Stomach (tissue), 9 donors: ENCODE results near the gene KCNJ16. TPM values are rescaled to one million over a fixed set of nuclear protein-coding genes. Genes with fewer than 3 reads are reported as not detected.

ENCODE experiments used
- DNase-seq, 2 donors: peaks; one replicate each; pipeline versions ENCODE4 v3.0.0 to v3.0.0-alpha.2; 2013 to 2019
- H3K27ac ChIP-seq, 5 donors: fragments of 200-600 bp in 4 of 5; sonication (generic) in 4 of 5; one replicate each; pipeline ENCODE4 v1.5.1; 2013 to 2019; ENCODE audit warnings: mild to moderate bottlenecking in 1 of 5, moderate library complexity in 1 of 5
- H3K27me3 ChIP-seq, 3 donors: fragments of 200-600 bp; sonication (generic); one replicate each; pipeline ENCODE4 v1.5.1; 2017 to 2019; ENCODE audit warnings: mixed run types in 1 of 3
- H3K36me3 ChIP-seq, 4 donors: fragments of 200-600 bp; sonication (generic); 1 replicate in 3 of 4; 2 replicates in 1 of 4; pipeline ENCODE4 v1.5.1; 2016 to 2019
- H3K4me1 ChIP-seq, 4 donors: fragments of 200-600 bp; sonication (generic); one replicate each; pipeline ENCODE4 v1.5.1; 2016 to 2019
- H3K4me3 ChIP-seq, 4 donors: fragments of 200-600 bp; sonication (generic) in 3 of 4; one replicate each; pipeline ENCODE4 v1.5.1; 2016 to 2019; ENCODE audit warnings: mild to moderate bottlenecking in 1 of 4
- H3K9me3 ChIP-seq, 4 donors: fragments of 200-600 bp; sonication (generic); one replicate each; pipeline ENCODE4 v1.5.1; 2016 to 2019
- CTCF ChIP-seq, 7 experiments: fragments of 450-650 bp in 4 of 7; fragments of 200-600 bp in 3 of 7; sonication (generic) in 3 of 7; IDR thresholded peaks; one replicate each; pipeline ENCODE4 v1.5.1; 2016 to 2019; ENCODE audit warnings: antibody characterized with exemption in 7 of 7, control low read depth in 2 of 7, mild to moderate bottlenecking in 1 of 7
- EP300 ChIP-seq: sonication (generic); formaldehyde crosslinking; IDR thresholded peaks from one replicate; pipeline ENCODE4 v1.6.1; 2017; ENCODE audit warnings: antibody characterized with exemption
- POLR2A ChIP-seq, 4 donors: fragments of 450-650 bp; IDR thresholded peaks; one replicate each; pipeline ENCODE4 v1.6.1; 2016; ENCODE audit warnings: antibody characterized with exemption in 4 of 4, control low read depth in 2 of 4, mild to moderate bottlenecking in 1 of 4, moderate library complexity in 1 of 4
- POLR2AphosphoS5 ChIP-seq, 3 donors: sonication (generic); formaldehyde crosslinking; IDR thresholded peaks; one replicate each; pipeline ENCODE4 v1.6.1; 2016; ENCODE audit warnings: antibody characterized with exemption in 3 of 3
- WGBS, 5 donors: extraction: QIAGEN DNeasy Blood & Tissue Kit in 3 of 5; methylation state at CpG; one replicate each; pipeline versions ENCODE4 v1.1.5 to v1.1.7; 2013 to 2018; 5-methylcytosine and 5-hydroxymethylcytosine counted together
- intact Hi-C: fragments of 100-400 bp; cut with DNase I; formaldehyde crosslinking; loops from one replicate; pipeline ENCODE4 v1.15.1; 2023; ENCODE audit warnings: low total_unique reads
- polyA plus RNA-seq, 3 donors: library from polyadenylated mRNA; stranded (reverse); fragments of 200-250 nt; gene quantifications; one replicate each; pipeline ENCODE4 v1.2.3, GENCODE V29; 2013
- total RNA-seq, 5 donors: library from RNA; depleted of rRNA; stranded (reverse); fragments of >200 nt; gene quantifications; one replicate each; pipeline versions ENCODE4 v1.1.0 to v1.2.3, GENCODE V29; 2014 to 2016
- donor health status: healthy with polysubstance abuse.
- donor health status: Bipolar disorder and iron deficiency.
- donor health status: healthy.

KCNJ16 gene
- total and polyA plus RNA-seq, 8 donors: 5.9 to 135 (median 12.9) TPM; not detected in 1

GRCh38 chr17:70091696-70092095 is 16.7 kb downstream of the KCNJ16 start:
- Histone ChIP-seq H3K9me3 (no peaks in the 10 kb centered on the region), H3K27ac (no peak overlapping the region), H3K4me3 (no peak overlapping the region), H3K36me3 (no peaks in the 10 kb centered on the region), H3K4me1 (peaks cover 0 to 32% (median 8%) of the 10 kb centered on the region in 4 donors), H3K27me3 (no peaks in the 10 kb centered on the region)
- intact Hi-C loops: no loop called here
- 2 to 9% (median 3%) methylated on average over 1 of the region's 1 CpG for WGBS, 5 donors
- peak in 1 of 2 donors; percentile 34 for DNase-seq
- TF ChIP-seq CTCF (IDR thresholded peaks at IDR 0.05): no peak
- no peak for TF ChIP-seq POLR2AphosphoS5 (IDR thresholded peaks at IDR 0.05)
- no peak for TF ChIP-seq POLR2A (IDR thresholded peaks at IDR 0.05)
- no peak for TF ChIP-seq EP300

- Histone ChIP-seq H3K27me3 (no peaks in the 10 kb centered on the region), H3K4me1 (peaks cover 0 to 32% (median 8%) of the 10 kb centered on the region in 4 donors), H3K36me3 (no peaks in the 10 kb centered on the region), H3K9me3 (no peaks in the 10 kb centered on the region), H3K27ac (no peak overlapping the region), H3K4me3 (no peak overlapping the region)
- DNase-seq: no peak
- no peak for TF ChIP-seq POLR2AphosphoS5 (IDR thresholded peaks at IDR 0.05)
- TF ChIP-seq EP300: no peak
- no peak for TF ChIP-seq POLR2A (IDR thresholded peaks at IDR 0.05)
- TF ChIP-seq CTCF (IDR thresholded peaks at IDR 0.05): no peak
- 83 to 98% (median 94%) methylated on average over 3 of the region's 3 CpGs for WGBS, 5 donors
- intact Hi-C loops: no loop called here
Measured at GRCh38 chr17:70093163-70093562, 18.1 kb downstream of the KCNJ16 start.

- H3K27me3 ChIP-seq: no peaks in the 10 kb centered on the region
- H3K27ac ChIP-seq: no peak overlapping the region
- intact Hi-C loops: no loop called here
- no peak for TF ChIP-seq POLR2AphosphoS5 (IDR thresholded peaks at IDR 0.05)
- no peak for TF ChIP-seq CTCF (IDR thresholded peaks at IDR 0.05)
- TF ChIP-seq POLR2A (IDR thresholded peaks at IDR 0.05): no peak
- no peak for DNase-seq
- H3K4me1 ChIP-seq: peaks cover 0 to 14% (median 0%) of the 10 kb centered on the region in 4 donors
- no peak overlapping the region for H3K4me3 ChIP-seq
- H3K9me3 ChIP-seq: no peaks in the 10 kb centered on the region
- H3K36me3 ChIP-seq: no peaks in the 10 kb centered on the region
- WGBS, 5 donors: 64 to 72% (median 69%) methylated on average over 4 of the region's 4 CpGs
Measured at GRCh38 chr17:70095455-70095854, 20.4 kb downstream of the KCNJ16 start.

- H3K4me1 ChIP-seq: peaks cover 0 to 2% (median 0%) of the 10 kb centered on the region in 4 donors
- H3K27ac ChIP-seq: no peak overlapping the region
- WGBS, 5 donors: 67 to 75% (median 72%) methylated on average over 8 of the region's 8 CpGs
- intact Hi-C loops: no loop called here
- H3K36me3 ChIP-seq: no peaks in the 10 kb centered on the region
- H3K27me3 ChIP-seq: no peaks in the 10 kb centered on the region
- DNase-seq: no peak
- no peak overlapping the region for H3K4me3 ChIP-seq
- no peaks in the 10 kb centered on the region for H3K9me3 ChIP-seq
- TF ChIP-seq EP300: no peak
- no peak for TF ChIP-seq POLR2A (IDR thresholded peaks at IDR 0.05)
- no peak for TF ChIP-seq CTCF (IDR thresholded peaks at IDR 0.05)
- no peak for TF ChIP-seq POLR2AphosphoS5 (IDR thresholded peaks at IDR 0.05)
Measured at GRCh38 chr17:70096861-70097260, 21.8 kb downstream of the KCNJ16 start.
